Caki2 (cell line): ENCODE measurements around the gene KCNH1. TPM values are rescaled to one million over a fixed set of nuclear protein-coding genes. Genes with fewer than 3 reads are reported as not detected.

Experiments
- DNase-seq: peaks from one replicate; pipeline ENCODE4 v3.0.0-alpha.2; 2015; ENCODE audit warnings: low read depth
- in situ Hi-C: cut with HindIII; loops from 2 replicates; pipeline ENCODE4 v1.10.0; 2016; ENCODE audit warnings: low sequenced_read_pairs, low pct_unique_long_range_greater_than_20kb, mixed read lengths
- total RNA-seq: library from RNA; depleted of rRNA; stranded (reverse); fragments of >200 nt; shearing (Covaris generic); gene quantifications from 2 replicates; pipeline ENCODE4 v1.2.3, GENCODE V29; 2014; ENCODE audit warnings: low replicate concordance

KCNH1 gene
- total RNA-seq, 1 experiment from 2014 or later: 2.0 TPM

GRCh38 chr1:210726621-210727020, 407.3 kb downstream of the KCNH1 start:
- in situ Hi-C loops: no loop called here
- peak; percentile 23 for DNase-seq

- DNase-seq: no peak
- in situ Hi-C loops: no loop called here
Measured at GRCh38 chr1:210724768-210725167, 409.2 kb downstream of the KCNH1 start.

GRCh38 chr1:210723646-210724045, 410.3 kb downstream of the KCNH1 start:
- no peak for DNase-seq
- in situ Hi-C loops: no loop called here

GRCh38 chr1:210722410-210723081, 411.4 kb downstream of the KCNH1 start:
- no peak for DNase-seq

DNA sequence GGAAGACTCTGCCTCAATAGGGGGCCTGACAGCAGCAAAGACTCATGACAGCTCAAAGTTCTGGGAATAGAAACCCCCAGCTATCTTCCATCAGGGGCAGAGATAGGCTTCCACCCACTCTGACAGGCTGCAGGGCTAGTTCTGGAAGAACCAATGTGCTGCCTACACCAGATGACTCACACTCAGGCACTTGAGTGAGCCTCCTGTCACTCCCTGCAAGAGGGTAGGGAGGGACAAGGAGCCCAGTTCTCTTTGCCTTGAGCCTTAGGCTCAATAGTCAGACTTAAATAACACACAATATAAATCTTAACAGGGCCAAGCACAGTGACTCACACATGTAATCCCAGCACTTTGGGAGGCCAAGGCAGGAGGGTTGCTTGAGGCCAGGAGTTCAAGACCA, 418.9 kb downstream of the KCNH1 start:
- no peak for DNase-seq
- in situ Hi-C loops: no loop called here

More at GRCh38 chr1:210722410-210723081, 411.4 kb downstream of the KCNH1 start:
- in situ Hi-C loops: no loop called here

DNA sequence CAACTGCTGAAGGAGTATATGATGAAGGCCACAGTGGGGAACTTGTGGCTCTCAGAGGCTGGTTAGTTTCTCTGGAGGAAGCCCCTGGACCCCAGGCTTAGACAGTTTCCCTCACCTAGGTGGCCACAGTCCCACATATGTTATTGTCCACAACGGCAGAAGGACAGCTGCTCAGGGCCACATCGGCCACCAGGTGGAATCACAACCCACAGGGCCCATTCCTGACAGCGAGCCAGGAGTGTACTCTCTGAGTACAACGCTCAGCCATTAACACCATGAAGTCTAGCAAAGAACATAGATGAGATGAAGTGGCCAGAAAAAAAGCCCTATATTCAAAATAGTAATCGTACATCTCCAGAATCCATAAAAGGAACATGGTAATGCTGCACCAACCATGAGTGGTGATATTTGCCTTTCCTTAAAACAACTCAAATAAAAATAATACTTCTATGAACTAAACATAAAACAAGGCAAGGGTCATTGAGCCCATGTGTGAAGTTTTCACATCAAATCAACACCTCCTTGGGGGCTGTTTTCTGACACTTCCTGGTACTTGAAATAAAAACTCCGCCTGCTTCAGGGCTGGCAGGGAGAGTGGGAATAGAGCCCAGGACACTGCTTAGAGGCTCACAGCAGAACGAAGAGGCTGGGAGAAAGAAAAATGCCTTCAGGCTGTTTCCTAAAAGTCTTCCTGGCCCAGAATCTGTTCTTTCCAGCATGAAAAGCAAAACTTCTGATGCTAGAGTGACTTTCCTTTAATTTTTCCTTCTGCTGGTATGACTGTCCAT, 421.9 kb downstream of the KCNH1 start:
- in situ Hi-C loops: no loop called here
- no peak for DNase-seq

DNA sequence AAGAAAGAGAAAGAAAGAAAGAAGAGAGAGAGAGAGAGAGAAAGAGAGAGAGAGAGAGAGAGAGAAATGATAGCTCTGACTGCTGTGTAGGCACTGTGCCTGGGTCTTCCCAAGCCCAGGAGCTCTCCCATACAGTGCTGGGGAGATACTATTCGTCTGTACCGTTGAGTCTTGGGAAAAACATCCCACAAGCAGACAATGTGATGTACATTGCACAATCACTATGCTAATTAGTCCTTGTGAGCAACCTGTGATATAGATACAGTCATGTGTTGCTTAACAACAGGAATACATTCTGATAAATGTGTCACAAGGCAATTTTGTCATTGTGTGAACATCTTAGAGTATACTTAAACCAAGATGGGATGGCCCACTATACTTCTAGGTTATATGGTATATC, 424.2 kb downstream of the KCNH1 start:
- no peak for DNase-seq
- in situ Hi-C loops: no loop called here

DNA sequence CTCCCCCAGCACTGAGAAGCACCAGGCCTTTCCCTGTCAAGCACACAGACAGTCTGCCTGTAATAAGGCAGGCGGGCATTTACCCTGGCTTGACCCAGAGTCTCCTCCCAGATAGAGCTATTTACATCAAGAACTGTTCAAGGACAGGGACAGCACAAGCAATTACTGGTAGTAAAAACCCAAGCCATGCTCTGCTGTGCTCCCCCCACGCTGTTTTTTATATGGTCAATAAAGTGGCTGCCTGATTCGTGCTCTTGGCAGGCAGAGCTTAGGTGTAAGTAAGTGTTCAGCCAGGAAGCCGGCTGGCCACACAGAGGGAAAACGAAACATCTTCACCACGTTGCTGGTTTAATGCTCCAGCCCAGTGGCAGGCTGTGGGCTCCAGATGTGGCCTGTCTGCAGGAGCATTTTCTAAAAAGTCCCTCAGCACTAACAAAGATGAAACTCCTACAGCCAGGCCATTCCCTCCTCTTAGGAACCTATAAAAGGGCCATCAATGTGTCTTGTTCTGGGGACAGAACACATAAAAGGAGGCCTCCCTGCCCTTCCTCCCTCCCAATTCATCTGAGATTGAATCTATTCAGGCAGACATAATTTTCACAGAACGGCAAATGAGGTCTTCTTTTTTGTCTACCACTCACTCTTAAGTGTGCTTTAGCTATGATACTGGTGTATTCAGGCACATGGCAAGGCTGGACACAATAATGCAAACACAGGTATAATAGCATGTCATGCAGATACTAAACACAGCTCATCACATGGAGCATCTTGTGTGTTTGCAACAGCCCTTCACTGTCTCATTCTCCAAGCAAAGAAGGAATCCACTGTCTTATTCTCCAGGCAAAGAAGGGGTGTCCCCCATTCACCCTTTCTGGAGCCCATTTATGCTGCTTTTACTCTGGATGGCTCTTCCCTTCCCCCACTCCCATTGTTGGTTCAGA, 426.4 kb downstream of the KCNH1 start:
- in situ Hi-C loops: no loop called here
- DNase-seq: no peak

GRCh38 chr1:210706246-210706645, 427.7 kb downstream of the KCNH1 start:
- in situ Hi-C loops: no loop called here

GRCh38 chr1:210705086-210705485, 428.9 kb downstream of the KCNH1 start:
- in situ Hi-C loops: no loop called here
- no peak for DNase-seq

More at GRCh38 chr1:210706246-210706645, 427.7 kb downstream of the KCNH1 start:
- DNase-seq: no peak

- DNase-seq: no peak
- in situ Hi-C loops: no loop called here
Measured at GRCh38 chr1:210703593-210703992, 430.4 kb downstream of the KCNH1 start.

GRCh38 chr1:210702506-210702905, 431.4 kb downstream of the KCNH1 start:
- DNase-seq: no peak
- in situ Hi-C loops: no loop called here

DNA sequence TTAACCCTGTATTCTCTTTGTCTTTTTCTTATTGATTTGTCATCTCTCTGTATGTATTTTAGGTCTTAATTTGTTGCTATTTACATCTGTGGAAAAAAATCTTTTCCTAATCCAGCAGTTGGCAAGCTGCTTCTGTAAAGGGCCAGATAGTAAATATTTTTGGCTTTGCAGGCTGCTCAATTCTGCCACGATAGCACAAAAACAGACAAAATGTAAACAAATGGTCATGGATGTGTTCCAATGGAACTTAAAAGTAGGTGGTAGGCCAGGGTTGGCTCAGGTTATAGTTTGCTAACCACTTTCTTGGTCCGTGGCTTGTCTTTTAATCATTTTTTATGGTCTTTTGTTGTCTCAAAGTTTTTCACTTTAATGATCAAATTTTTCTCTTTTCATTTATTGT, 433.4 kb downstream of the KCNH1 start:
- in situ Hi-C loops: no loop called here
- DNase-seq: no peak

DNA sequence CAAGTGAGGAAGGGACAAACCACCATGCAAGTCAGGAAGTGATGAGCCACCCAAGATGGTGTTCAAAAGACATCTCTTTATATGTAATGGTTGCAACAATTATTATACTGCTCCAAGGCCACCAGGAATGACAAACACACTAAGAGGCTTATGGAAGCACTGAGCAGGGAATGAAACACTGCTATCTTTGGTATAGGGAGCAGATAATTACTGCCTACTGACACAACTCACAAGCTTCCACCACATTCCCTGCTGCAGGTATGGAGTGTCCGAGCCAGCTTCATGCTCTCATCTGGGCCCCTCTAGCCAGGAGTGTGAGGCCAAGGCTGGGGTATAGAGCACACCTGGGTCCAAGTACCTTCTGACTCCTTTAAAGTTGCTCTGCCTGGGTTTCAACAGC, 433.9 kb downstream of the KCNH1 start:
- in situ Hi-C loops: no loop called here
- DNase-seq: no peak

DNA sequence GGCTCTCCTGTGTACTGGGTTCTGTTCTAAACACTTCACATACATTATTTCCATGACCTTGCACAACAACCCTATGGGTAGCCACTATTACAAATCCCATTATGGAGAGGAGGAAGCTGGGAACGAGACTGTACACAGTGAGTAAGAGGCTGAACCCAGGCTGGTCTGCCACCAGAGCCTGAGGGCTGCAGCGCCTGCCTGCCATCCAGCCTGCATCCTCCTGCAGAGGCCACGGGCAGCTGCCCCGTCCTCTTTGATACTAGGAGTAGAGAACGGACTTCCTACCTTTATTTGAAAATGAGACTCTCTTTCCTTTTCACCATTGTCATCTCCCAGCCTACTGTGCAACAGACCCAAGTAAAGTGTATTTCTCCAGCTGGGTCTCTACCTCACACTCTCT, 435.3 kb downstream of the KCNH1 start:
- no peak for DNase-seq
- in situ Hi-C loops: no loop called here

DNA sequence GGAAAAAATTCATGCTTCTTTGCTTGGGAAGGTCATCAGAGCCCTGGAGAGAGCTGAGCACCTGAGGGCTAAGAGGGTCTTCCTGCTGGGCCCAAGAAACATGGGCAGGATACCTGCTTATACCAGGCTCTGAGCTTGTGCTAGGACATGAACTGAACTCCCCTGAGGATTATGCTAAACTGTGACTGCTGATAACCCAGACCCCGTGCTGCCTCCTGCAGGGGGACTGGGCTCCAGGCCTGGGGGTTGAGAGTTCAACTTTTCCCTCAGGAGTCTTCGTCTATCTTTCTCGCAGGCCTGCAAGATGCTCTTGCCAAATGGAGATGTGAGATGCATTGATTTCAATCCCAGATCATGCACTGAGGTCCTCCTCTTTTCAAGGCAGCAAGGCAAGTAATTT, 436.8 kb downstream of the KCNH1 start:
- no peak for DNase-seq
- in situ Hi-C loops: no loop called here

DNA sequence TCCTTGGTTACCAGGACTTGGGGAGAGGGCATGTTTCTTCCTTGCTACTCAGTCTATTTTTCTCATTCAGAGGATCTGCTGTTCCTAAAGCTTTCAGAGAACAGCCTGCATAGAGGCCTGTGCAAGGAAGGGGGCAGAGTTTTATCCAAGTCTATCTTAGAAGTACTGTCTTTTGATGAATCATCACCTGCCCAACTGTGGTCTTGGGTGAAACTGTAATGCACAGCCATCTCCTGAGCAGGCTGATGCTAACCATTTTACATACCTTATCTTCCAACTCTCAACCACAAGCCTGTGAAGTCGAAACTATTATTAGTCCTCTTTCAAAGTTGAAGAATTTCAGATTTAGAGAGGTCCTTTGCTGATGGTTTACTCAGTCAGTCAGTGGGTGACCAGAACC, 437.2 kb downstream of the KCNH1 start:
- in situ Hi-C loops: no loop called here
- no peak for DNase-seq

GRCh38 chr1:210695026-210695425, 438.9 kb downstream of the KCNH1 start:
- in situ Hi-C loops: no loop called here
- no peak for DNase-seq

- in situ Hi-C loops: no loop called here
- DNase-seq: no peak
Measured at GRCh38 chr1:210692796-210693195, 441.2 kb downstream of the KCNH1 start.
